GM12801 (cell line): ENCODE data around the gene SELENOO.

Source experiments
- TF ChIP-seq, protein P1 (sequence below): IDR thresholded peaks from one replicate; pipeline ENCODE4 v1.5.1; 2011; ENCODE audit warnings: control low read depth; ENCODE audit not compliant: insufficient read length; ENCODE audit errors: extremely low read depth

SELENOO gene

DNA sequence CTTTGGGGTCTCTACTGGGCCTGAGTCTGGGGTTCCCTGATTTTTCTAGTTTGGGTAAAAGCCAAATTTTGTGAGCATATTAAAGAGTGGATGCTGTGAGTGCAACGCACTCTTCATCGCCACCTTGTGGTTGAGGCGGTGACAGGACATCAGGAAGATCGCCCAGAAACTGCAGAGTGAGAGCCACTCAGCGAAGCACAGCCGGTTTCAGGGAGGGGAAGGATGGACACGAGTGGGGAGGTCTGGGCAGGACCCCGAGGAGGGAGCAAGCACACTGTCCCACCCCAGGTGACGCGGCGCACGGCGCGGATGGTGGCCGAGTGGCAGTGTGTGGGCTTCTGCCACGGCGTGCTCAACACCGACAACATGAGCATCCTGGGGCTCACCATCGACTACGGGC lies 9.1 kb downstream of the SELENOO start:
- TF ChIP-seq, protein P1, sequence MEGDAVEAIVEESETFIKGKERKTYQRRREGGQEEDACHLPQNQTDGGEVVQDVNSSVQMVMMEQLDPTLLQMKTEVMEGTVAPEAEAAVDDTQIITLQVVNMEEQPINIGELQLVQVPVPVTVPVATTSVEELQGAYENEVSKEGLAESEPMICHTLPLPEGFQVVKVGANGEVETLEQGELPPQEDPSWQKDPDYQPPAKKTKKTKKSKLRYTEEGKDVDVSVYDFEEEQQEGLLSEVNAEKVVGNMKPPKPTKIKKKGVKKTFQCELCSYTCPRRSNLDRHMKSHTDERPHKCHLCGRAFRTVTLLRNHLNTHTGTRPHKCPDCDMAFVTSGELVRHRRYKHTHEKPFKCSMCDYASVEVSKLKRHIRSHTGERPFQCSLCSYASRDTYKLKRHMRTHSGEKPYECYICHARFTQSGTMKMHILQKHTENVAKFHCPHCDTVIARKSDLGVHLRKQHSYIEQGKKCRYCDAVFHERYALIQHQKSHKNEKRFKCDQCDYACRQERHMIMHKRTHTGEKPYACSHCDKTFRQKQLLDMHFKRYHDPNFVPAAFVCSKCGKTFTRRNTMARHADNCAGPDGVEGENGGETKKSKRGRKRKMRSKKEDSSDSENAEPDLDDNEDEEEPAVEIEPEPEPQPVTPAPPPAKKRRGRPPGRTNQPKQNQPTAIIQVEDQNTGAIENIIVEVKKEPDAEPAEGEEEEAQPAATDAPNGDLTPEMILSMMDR = no peak

DNA sequence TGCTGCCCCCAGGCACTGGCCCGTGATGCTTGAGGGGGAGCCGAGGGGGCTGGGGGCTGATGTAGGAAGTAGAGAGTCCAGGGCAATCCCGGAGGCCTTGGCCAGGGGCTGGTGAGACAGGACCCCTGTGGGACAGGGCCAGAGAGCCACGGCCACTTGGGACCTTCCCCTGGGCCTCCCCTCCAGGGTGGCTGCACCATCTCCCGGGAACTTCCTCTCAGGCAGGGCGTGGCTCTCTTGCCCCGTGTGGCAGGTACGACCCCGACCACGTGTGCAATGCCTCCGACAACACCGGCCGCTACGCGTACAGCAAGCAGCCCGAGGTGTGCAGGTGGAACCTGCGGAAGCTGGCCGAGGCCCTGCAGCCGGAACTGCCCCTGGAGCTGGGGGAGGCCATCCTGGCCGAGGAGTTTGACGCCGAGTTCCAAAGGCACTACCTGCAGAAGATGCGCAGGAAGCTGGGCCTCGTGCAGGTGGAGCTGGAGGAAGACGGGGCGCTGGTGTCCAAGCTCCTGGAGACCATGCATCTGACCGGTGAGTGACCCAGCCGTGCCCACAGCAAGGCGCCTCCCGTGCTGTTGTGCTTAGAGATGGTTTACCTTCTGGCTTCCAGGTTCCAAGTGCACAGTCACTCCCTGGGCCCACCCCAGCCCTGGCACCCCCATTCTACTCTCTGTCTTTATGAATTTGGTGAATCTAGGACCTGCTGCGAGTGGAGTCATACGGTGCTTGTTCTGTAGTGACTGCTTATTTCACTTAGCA lies 9.7 kb downstream of the SELENOO start:
- TF ChIP-seq, protein P1 = no peak

DNA sequence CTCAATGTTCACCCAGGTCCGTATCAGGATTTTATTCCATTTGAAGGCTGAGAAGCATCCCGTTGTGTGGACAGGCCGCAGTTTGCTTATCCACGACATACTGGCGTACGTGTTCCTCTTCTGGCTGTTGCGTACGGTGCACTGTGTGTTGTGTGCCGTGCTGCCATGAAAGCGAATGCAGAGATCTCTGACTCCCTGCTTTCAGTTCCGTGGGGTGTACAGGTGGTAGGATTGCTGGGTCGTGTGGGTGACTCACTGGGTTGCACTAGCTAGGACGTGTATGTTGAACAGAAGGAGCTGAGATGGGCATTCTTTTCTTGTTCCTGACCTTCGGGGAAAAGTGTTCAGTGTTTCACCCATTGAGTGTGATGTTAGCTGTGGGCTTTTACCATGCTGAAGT lies 10.3 kb downstream of the SELENOO start:
- TF ChIP-seq, protein P1 = no peak

DNA sequence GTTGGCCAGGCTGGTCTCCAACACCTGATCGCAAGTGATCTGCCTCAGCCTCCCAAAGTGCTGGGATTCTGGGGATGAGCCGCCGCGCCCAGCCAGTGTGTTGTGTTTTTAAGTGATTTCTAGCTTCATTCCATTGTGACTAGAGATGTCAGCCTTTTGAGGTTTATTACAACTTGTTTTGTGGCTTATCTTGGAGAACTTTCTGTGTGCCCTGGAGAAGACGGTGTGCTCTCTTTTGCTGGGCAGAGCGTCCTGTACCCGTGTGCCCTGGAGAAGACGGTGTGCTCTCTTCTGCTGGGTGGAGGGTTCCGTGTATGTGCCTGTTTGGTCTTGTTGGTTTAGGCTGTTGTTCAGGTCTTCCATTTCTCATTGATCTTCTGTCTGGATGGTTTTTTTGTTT lies 12.5 kb downstream of the SELENOO start:
- TF ChIP-seq, protein P1 = no peak

DNA sequence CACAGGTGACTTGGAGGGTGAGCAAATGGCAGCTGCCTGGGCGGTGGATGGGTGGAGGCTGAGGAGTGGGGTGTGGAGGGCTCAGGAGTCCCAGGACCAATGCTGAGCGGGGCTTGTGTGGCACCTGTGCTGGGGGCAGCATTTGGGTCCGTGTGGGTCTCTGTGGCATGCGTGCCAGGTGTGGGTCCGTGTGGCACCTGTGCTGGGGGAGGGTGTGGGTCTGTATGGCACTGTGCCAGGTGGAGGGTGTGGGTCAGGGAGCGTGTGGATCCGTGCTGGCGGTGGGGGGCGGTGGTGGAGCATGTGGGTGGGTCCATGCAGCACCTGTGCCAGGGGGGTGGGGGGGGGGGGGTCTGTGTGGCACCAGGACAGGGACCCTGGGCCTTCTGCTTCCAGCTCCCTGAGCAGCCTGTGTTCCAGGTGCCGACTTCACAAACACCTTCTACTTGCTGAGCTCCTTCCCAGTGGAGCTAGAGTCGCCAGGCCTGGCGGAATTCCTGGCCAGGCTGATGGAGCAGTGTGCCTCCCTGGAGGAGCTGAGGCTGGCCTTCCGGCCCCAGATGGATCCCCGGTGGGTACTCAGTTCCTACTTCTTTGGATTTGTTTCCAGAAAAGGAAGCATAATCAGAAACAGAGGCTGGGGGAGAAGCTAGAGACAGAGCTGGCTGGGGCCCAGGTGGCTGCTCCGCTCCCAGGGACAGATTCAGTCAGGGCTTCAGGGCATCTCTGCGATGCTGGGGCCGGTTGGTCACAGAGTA lies 14.7 kb downstream of the SELENOO start:
- TF ChIP-seq, protein P1 = no peak

DNA sequence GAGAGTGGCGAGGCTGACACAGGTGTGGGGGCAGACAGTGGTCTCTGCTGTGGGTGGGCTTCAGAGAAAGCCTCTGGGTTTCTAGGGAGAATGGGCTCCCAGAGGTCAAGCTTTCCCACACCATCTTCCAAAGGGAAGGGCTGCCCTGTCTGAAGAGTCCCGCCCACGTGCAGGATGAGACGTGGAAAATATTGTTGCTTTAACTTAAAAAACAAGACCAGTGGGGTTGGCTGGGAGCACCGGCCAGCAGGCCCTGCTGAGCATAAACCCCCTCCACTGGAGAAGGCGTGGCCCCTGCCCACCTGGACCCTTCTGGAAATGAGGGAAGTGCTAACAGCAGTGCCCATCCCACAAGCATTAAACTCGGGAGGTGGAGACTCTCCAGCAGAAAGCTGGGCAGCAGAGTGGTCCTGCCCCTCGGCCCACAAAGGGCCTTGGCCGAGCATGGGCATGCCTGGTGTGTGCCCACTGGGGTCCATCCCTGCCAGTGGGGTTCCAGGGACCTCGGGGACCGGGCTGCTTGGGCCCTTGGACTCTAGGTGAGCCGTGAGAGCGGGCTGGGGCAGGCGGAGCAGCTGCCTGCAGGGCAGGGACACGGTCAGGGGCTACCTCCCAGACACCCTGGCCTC lies 15.4 kb downstream of the SELENOO start:
- TF ChIP-seq, protein P1 = no peak
